HepG2 (cell line): ENCODE results near the gene CRY1.
"Not testable (repeated sequence)": the region's sequence is repeated elsewhere in the genome, so short reads cannot be mapped to it uniquely, and the experiment has no call there.

Source experiments
- BRCA1 ChIP-seq: sonication (generic); formaldehyde crosslinking; IDR thresholded peaks from 2 replicates; pipeline ENCODE4 v1.4.0; 2020; ENCODE audit warnings: missing genetic modification reagents
- EHMT2 ChIP-seq: fragments of 200-600 bp; sonication (generic); IDR thresholded peaks from 2 replicates; pipeline ENCODE4 v1.7.0; 2017; ENCODE audit warnings: antibody characterized with exemption, low read depth, low read length, borderline replicate concordance
- NFYB ChIP-seq: sonication (generic); formaldehyde crosslinking; IDR thresholded peaks from 2 replicates; pipeline ENCODE4 v1.4.0; 2020; ENCODE audit warnings: missing genetic modification reagents
- TBP ChIP-seq: sonication (generic); formaldehyde crosslinking; IDR thresholded peaks from 2 replicates; pipeline ENCODE4 v1.5.0; 2020; ENCODE audit warnings: missing genetic modification reagents
- TCF12 ChIP-seq, 2 experiments: fragments of 450-650 bp in 1 of 2; sonication (generic) in 1 of 2; formaldehyde crosslinking in 1 of 2; IDR thresholded peaks; 2 replicates each; pipeline versions ENCODE4 v1.6.1 to v1.8.0; 2017 to 2022; ENCODE audit warnings: antibody characterized with exemption in 1 of 2, mild to moderate bottlenecking in 1 of 2, missing genetic modification reagents in 1 of 2, moderate library complexity in 1 of 2
- ZBTB8A ChIP-seq: sonication (generic); formaldehyde crosslinking; IDR thresholded peaks from 2 replicates; pipeline ENCODE4 v1.4.0; 2020; ENCODE audit warnings: mild to moderate bottlenecking, low read depth, missing genetic modification reagents, borderline replicate concordance
- ZFP90 ChIP-seq: sonication (generic); formaldehyde crosslinking; IDR thresholded peaks from 2 replicates; pipeline ENCODE4 v1.8.0; 2022; ENCODE audit warnings: missing genetic modification reagents, mild to moderate bottlenecking, inconsistent platforms, borderline replicate concordance

- not testable (repeated sequence) for TF ChIP-seq ZFP90 (CRISPR knock-in tag); TCF12 (IDR thresholded peaks at IDR 0.05); TCF12 (CRISPR knock-in tag; IDR thresholded peaks at IDR 0.05); BRCA1; EHMT2; NFYB (CRISPR knock-in tag); TBP (CRISPR knock-in tag); ZBTB8A (CRISPR knock-in tag)
Measured at GRCh38 chr12:107108366-107108765, 15.0 kb upstream of the CRY1 start.
